KOPT-K1 (cell line): ENCODE results near the gene KIF9.
"Not testable (repeated sequence)": the region's sequence is repeated elsewhere in the genome, so short reads cannot be mapped to it uniquely, and the experiment has no call there.

ENCODE experiments used
- H3K27ac ChIP-seq: fragments of 200-600 bp; sonication (generic); 2 replicates; pipeline ENCODE4 v1.5.1; 2016; ENCODE audit warnings: antibody characterized with exemption, mild to moderate bottlenecking, low read depth, low read length; ENCODE audit not compliant: poor library complexity, severe bottlenecking
- H3K36me3 ChIP-seq: fragments of 200-600 bp; sonication (generic); 2 replicates; pipeline ENCODE4 v1.5.1; 2017; ENCODE audit warnings: antibody characterized with exemption, mild to moderate bottlenecking, low read length, moderate library complexity; ENCODE audit not compliant: insufficient read depth
- H3K9me3 ChIP-seq: fragments of 200-600 bp; sonication (generic); 2 replicates; pipeline ENCODE4 v1.5.1; 2017; ENCODE audit warnings: antibody characterized with exemption, low read length, mild to moderate bottlenecking; ENCODE audit not compliant: insufficient read depth, poor library complexity, severe bottlenecking

KIF9 gene

DNA sequence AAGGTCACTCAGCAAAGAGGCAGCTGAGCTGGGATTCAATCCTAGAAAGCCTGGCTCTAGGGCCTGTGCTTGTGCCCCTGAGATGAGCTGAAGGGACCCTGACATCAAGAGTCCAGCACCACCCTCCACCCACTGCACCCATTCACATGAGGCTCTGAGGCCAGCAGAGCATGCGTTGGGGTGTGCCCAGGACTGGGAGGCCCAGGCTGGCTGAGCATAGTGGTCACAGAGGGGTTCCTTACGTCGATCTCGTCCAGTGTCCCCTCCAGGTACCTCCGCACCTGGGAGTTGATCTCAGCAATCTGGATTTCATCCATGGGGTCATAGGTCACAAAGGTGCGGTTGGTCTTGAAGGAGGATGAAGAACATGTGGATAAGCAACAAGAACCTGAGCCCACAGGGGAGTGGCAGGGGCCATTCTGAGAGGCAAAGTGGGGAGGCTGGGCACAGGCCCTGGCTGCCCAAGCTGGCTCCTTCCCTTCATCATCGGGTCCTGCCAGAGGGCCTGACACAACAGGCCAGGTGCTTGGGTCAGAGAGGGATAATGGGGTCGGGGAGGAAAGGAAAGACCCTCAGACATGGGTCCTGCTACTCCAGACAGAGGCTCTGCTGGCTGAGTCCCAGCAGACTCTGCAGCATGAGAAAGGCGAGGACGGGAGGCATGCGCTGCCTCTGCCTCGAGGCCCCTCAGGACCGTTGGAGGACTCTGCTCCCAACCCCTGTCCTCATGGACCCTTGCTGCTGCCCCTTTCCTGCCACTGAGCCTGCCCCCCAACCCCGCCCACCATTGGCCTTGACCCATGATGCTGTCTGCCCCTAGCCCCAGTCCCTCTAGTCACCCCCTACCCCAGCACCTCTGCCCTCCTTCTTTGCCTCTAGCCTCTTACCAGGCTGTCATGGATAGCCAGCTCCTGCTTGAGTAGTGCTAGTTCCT lies 35.2 kb downstream of the KIF9 start:
- H3K27ac ChIP-seq = no peak overlapping the region
- no peaks in the 10 kb centered on the region for H3K9me3 ChIP-seq
- H3K36me3 ChIP-seq = no peaks in the 10 kb centered on the region

DNA sequence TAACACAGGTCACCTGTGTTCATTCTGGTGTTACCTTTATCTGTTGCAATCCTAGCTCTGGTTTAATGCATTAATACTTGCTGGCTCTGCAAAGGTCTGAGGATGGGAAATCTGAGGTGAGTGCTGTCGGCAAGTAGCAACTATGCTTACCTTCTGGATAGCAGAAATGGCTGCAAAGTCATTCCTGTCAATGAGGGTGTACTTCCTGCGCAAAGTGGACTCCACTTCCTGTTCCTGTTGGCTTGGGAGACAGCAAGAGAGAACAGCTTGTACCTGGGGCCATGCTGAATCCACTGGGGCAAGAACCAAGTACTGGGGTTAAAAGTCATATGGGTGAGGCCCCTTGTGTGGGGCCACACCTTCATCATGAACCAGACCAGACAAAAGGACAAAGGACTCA lies 37.3 kb downstream of the KIF9 start:
- no peaks in the 10 kb centered on the region for H3K9me3 ChIP-seq
- H3K36me3 ChIP-seq = no peaks in the 10 kb centered on the region
- no peak overlapping the region for H3K27ac ChIP-seq

DNA sequence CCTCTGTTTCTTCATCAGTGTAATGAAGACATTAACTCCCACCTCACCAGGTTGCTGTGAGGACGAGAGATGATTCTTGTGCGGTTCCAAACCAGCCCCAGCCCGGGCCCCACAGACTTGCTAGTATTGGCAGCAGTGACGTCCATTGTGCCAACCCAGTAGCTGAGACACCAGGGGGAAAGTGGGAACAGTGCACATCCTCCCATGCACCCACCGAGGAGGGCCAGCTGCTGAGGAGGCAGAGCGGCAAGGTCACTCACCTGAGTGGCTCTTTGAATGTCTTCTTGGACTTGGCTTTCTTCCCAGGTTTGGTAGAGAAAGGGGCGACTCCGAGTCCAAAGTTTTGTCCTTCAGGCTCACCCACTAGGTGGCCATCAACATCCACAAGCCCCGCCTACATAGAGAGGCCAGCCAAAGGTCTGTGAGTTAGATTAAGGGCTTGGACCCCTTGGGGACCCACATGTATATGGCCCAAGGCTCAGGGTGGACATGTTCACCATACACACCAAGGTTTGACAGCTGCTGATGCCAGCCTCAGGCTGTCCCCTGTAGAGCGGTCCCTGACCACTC lies 38.0 kb downstream of the KIF9 start:
- Histone ChIP-seq H3K36me3 (no peaks in the 10 kb centered on the region), H3K9me3 (no peaks in the 10 kb centered on the region), H3K27ac (no peak overlapping the region)

DNA sequence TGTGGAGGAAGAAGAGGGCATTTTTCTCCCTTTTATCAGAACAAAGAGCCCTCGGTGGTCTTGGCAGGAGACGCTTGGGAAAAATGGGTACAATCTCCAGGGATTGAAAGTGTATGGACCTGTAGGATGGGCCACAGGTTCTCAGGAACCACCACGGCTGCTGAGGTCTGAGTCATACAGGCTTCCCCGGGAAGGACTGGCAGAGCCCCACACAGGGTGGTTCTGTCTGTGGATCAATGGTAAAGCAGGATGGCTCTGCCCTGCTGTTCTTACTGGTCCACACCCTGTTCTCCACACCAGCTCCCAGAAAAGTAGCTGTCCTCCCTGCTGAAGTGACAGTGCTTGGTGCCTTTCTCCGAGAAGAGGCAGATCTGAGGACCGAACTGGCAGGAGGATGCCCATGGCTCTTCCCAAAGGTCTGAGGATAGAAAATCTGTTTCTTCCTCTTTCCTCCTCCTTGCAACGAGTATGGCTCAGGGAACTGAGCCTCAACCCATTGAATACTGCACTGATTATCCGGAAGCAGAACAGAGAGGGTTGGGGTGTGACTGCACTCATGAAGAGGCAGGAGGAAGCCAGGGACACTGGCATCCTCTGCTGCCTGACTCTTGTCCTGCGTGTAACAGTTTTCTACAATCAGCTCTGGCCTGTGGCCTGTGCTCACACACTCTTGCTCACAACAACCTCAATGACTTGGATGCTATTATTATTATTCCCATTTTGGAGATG lies 39.0 kb downstream of the KIF9 start:
- H3K36me3 ChIP-seq = no peaks in the 10 kb centered on the region
- H3K27ac ChIP-seq = no peak overlapping the region
- no peaks in the 10 kb centered on the region for H3K9me3 ChIP-seq

- H3K9me3 ChIP-seq = no peaks in the 10 kb centered on the region
- no peak overlapping the region for H3K27ac ChIP-seq
- H3K36me3 ChIP-seq = no peaks in the 10 kb centered on the region
Measured at GRCh38 chr3:47239929-47240328, 42.7 kb downstream of the KIF9 start.

DNA sequence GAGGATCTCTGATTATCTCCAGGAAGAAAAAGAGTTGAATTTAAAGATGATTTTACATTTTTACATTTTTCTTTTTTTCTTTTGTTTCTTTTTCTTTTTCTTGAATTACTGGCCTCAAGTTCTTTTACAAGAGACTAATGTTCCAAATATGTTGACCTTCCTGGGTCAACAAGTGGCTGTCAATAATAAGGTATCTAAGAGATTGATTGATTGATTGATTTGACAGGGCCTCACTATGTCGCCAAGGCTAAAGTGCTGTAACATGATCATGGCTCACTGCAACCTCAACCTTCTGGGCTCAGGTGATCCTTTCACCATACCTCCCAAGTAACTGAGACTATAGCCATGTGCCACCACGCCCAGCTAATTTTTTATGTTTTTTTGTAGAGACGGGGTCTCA lies 44.6 kb downstream of the KIF9 start:
- Histone ChIP-seq H3K36me3 (no peaks in the 10 kb centered on the region), H3K9me3 (no peaks in the 10 kb centered on the region), H3K27ac (no peak overlapping the region)

GRCh38 chr3:47228088-47228487 lies 54.5 kb downstream of the KIF9 start:
- Histone ChIP-seq H3K9me3 (no peaks in the 10 kb centered on the region), H3K36me3 (no peaks in the 10 kb centered on the region), H3K27ac (no peak overlapping the region)

DNA sequence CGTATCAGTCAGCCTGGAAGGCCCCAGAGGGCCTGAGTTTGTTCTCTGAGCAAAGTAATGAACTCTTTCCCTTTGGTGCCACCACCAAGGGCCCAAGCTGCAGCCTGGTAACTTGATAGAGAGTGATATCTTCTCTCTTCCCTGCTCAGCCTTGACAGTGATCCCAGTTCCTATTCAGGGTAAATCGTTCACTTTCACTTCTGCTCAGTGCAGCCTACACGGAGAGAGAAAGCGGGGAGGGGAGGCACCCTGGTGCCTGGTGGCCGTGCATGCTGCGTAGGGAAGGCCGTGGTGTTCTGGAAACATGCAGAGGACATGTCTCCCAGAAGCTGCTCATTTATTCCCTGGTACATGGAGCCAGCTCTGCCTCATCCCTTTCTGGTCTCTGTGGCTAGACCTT lies 54.9 kb downstream of the KIF9 start:
- H3K36me3 ChIP-seq = no peaks in the 10 kb centered on the region
- H3K27ac ChIP-seq = no peak overlapping the region
- no peaks in the 10 kb centered on the region for H3K9me3 ChIP-seq

DNA sequence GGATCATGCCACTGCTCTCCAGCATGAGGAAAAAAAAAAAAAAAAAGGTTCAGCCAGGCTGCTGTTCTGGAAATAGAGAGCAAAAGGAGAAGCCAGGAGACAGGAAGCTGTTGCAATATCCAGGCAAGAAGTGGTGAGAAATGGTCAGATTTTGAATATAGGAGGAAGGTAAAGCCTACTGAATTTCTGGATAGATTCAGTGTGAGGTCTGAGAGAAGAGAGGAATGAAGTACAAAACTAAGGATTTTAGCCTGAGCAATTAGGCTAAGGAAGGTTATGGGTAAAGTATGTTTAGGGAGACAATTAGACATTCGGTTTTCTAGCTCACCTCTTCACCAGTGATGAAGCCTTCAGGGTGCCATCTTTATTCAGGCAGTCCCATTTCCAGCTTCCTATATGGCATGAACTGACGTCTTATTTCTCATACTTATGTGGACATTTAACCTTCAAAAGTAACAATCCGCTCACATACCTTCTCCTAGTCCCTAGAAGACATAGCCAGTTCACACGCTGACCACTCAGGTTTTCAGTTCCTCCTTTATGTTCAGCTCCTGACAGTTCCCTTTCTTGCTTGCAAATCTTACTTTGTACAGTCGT lies 57.2 kb downstream of the KIF9 start:
- Histone ChIP-seq H3K9me3 (no peaks in the 10 kb centered on the region), H3K27ac (no peak overlapping the region), H3K36me3 (no peaks in the 10 kb centered on the region)

- no peaks in the 10 kb centered on the region for H3K36me3 ChIP-seq
- no peak overlapping the region for H3K27ac ChIP-seq
- no peaks in the 10 kb centered on the region for H3K9me3 ChIP-seq
Measured at GRCh38 chr3:47223755-47224154, 58.8 kb downstream of the KIF9 start.

GRCh38 chr3:47221798-47222197 lies 60.8 kb downstream of the KIF9 start:
- H3K36me3 ChIP-seq = no peaks in the 10 kb centered on the region
- H3K27ac ChIP-seq = no peak overlapping the region
- H3K9me3 ChIP-seq = no peaks in the 10 kb centered on the region

DNA sequence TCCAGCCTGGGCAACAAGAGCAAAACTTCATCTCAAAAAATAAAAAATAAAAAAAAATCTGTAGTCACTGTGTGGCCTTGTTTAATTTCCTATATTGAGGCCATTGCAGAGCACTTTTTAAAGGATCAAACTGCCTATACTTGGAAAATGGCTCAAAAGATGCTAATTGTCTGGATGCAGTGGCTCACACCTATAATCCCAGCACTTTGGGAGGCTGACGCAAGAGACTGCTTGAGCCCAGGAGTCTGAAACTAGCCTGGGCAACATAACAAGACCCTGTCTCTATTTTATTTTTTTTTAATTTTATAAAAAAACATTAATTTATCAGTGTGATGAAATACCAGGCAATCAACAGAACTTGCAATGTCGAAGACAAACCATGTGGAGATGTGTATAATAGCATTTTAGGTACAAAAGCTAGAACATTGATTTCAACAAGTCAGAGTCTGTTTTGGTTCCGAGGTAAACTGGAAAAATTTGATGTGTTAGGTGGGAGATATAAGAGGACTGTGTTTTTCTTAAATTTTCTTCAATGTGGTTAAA lies 71.7 kb downstream of the KIF9 start:
- Histone ChIP-seq H3K36me3 (no peaks in the 10 kb centered on the region), H3K9me3 (no peaks in the 10 kb centered on the region), H3K27ac (no peak overlapping the region)

DNA sequence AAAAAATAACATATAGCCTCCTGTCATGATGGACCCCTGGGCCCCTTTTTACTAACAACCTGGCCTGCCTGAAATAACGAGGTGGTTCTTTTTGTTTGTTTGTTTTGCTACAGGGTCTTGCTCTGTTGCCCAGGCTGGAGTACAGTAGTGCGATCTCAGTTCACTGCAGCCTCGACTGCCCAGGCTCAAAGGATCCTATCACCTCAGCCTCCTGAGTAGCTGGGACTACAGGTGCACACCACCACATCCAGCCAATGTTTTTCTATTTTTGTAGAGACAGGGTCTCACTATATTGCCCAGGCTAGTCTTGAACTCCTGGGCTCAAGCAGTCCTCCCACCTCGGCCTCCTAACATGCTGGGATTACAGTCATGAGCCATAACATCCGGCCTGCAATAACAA lies 76.6 kb downstream of the KIF9 start:
- not testable (repeated sequence) for H3K27ac ChIP-seq, H3K36me3 ChIP-seq, H3K9me3 ChIP-seq

GRCh38 chr3:47204875-47205274 lies 77.7 kb downstream of the KIF9 start:
- H3K36me3 ChIP-seq = no peaks in the 10 kb centered on the region
- H3K27ac ChIP-seq = no peak overlapping the region
- no peaks in the 10 kb centered on the region for H3K9me3 ChIP-seq

DNA sequence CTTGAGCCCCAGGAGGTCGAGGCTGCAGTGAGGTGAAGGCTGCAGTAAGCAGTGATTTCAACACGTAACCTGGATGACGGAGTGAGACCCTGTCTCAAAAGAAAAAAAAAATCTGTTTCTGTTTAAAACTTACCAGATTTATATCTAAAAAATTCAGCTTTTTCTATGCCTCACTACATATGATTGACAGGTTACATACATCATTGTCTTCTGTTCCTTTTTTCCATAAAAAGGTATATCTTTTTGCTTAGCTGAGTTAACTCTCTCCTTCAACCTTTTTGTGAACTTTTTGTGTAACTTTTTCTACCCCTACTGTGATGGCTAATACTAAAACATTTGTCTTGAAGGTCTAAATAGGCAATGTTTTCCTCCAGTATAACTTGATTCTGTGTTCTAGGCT lies 80.1 kb downstream of the KIF9 start:
- no peak overlapping the region for H3K27ac ChIP-seq
- H3K9me3 ChIP-seq = no peaks in the 10 kb centered on the region
- no peaks in the 10 kb centered on the region for H3K36me3 ChIP-seq
